Measurements from ENCODE around the gene RTN4RL1.

DNA sequence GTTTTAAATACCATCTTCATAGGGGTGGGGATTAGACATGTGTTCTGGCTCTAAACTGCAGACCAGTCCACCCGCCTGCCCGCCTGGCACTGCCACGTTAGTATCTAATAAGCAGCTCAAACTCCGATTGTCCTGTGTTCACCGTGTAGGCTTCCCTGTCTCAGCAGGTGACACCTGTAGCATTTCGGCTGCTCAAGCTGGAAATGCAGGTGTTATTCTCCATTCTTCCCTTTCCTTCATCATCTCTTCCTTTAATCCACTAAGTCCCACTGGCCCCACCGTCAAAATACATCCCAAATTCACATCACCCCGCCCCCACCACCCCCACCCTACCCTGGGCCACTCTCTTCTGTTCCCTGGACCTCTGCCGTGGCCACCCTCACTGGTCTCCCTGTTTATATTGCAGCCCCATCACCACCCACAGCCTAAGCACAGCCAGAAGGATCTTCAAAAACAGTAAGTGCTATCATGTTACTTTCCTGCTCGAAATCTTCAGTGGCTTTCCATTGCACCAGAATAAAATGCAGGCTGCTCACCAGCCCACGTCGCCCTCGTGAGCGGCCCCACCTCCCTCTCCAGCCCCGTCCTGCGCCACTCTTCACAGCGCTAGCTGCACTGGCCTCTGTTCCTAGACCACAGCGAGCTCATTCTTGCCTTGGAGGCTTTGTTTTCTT lies 65.1 kb downstream of the RTN4RL1 start:
- TF ChIP-seq, protein P1, sequence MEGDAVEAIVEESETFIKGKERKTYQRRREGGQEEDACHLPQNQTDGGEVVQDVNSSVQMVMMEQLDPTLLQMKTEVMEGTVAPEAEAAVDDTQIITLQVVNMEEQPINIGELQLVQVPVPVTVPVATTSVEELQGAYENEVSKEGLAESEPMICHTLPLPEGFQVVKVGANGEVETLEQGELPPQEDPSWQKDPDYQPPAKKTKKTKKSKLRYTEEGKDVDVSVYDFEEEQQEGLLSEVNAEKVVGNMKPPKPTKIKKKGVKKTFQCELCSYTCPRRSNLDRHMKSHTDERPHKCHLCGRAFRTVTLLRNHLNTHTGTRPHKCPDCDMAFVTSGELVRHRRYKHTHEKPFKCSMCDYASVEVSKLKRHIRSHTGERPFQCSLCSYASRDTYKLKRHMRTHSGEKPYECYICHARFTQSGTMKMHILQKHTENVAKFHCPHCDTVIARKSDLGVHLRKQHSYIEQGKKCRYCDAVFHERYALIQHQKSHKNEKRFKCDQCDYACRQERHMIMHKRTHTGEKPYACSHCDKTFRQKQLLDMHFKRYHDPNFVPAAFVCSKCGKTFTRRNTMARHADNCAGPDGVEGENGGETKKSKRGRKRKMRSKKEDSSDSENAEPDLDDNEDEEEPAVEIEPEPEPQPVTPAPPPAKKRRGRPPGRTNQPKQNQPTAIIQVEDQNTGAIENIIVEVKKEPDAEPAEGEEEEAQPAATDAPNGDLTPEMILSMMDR (IDR thresholded peaks at IDR 0.05): no peak
- no peak for TF ChIP-seq POLR2A (IDR thresholded peaks at IDR 0.05)
- no peak for TF ChIP-seq EP300 (IDR thresholded peaks at IDR 0.05)
